ENCODE data around the gene BTNL8. TPM values are rescaled to one million over a fixed set of nuclear protein-coding genes. Genes with fewer than 3 reads are reported as not detected.
"Not testable (repeated sequence)": the region's sequence is repeated elsewhere in the genome, so short reads cannot be mapped to it uniquely, and the experiment has no call there.

The BTNL8 gene
- total RNA-seq, 2 donors from 2014 or later: not detected

DNA sequence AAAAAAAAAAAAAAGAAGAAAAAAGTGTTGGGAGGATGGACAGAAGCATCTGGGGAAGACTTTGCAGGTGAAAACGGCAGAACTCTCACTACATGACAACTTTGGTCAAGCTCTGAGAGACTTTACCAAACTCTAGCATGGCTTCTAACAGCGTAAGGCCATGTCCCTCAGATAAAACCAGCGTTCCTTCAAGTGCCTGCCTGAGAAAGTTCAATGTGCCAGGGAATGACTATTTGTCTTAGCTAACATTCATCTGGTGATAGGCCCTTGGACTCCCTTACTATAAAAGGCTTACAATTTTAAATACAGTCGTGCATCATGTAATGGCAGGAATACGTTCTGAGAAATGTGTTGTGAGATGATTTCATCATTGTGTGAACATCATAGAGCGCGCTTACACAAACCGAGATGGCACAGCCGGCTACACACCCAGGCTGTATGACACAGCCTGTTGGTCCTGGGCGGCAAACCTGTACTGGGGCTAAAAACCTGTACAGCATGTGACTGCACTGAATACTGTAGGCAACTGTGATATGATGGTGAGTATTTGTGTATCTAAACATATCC lies 23.0 kb upstream of the BTNL8 start:
- H3K4me1 ChIP-seq (ENCODE audit: control insufficient read depth, insufficient read depth, low read length): no peaks in the 10 kb centered on the region
- no peaks in the 10 kb centered on the region for H3K36me3 ChIP-seq (ENCODE audit: control insufficient read depth, insufficient read depth, low read length)
- TF ChIP-seq, protein P1, sequence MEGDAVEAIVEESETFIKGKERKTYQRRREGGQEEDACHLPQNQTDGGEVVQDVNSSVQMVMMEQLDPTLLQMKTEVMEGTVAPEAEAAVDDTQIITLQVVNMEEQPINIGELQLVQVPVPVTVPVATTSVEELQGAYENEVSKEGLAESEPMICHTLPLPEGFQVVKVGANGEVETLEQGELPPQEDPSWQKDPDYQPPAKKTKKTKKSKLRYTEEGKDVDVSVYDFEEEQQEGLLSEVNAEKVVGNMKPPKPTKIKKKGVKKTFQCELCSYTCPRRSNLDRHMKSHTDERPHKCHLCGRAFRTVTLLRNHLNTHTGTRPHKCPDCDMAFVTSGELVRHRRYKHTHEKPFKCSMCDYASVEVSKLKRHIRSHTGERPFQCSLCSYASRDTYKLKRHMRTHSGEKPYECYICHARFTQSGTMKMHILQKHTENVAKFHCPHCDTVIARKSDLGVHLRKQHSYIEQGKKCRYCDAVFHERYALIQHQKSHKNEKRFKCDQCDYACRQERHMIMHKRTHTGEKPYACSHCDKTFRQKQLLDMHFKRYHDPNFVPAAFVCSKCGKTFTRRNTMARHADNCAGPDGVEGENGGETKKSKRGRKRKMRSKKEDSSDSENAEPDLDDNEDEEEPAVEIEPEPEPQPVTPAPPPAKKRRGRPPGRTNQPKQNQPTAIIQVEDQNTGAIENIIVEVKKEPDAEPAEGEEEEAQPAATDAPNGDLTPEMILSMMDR (conservative IDR thresholded peaks at IDR 0.05): no peak
- peaks cover 15% of the 10 kb centered on the region for H3K27me3 Mint-ChIP-seq (ENCODE audit: insufficient read depth)
- no peaks in the 10 kb centered on the region for H3K36me3 Mint-ChIP-seq (ENCODE audit: low read depth)
- no peaks in the 10 kb centered on the region for H3K9me3 Mint-ChIP-seq
- H3K4me3 Mint-ChIP-seq: no peak overlapping the region
- H3K9me3 ChIP-seq (ENCODE audit: control insufficient read depth, low read length): no peaks in the 10 kb centered on the region
- no peak overlapping the region for H3K27ac Mint-ChIP-seq
- no peak overlapping the region for H3K9ac ChIP-seq (ENCODE audit: extremely low read depth, low read length, poor library complexity, severe bottlenecking)
- 78 to 85% methylated on average over 6 to 10 of the region's 10 CpGs for WGBS, 2 experiments (ENCODE audit: insufficient coverage in 1 of 2, insufficient read length in 1 of 2)
- DNase-seq: no peak
- H3K4me3 ChIP-seq (ENCODE audit: low read length): no peak overlapping the region
- H3K27ac ChIP-seq (ENCODE audit: low read depth, low read length): no peak overlapping the region
- H3K4me1 Mint-ChIP-seq: no peaks in the 10 kb centered on the region
- no peaks in the 10 kb centered on the region for H3K27me3 ChIP-seq (ENCODE audit: control insufficient read depth, insufficient read depth, low read length, poor library complexity, severe bottlenecking)

DNA sequence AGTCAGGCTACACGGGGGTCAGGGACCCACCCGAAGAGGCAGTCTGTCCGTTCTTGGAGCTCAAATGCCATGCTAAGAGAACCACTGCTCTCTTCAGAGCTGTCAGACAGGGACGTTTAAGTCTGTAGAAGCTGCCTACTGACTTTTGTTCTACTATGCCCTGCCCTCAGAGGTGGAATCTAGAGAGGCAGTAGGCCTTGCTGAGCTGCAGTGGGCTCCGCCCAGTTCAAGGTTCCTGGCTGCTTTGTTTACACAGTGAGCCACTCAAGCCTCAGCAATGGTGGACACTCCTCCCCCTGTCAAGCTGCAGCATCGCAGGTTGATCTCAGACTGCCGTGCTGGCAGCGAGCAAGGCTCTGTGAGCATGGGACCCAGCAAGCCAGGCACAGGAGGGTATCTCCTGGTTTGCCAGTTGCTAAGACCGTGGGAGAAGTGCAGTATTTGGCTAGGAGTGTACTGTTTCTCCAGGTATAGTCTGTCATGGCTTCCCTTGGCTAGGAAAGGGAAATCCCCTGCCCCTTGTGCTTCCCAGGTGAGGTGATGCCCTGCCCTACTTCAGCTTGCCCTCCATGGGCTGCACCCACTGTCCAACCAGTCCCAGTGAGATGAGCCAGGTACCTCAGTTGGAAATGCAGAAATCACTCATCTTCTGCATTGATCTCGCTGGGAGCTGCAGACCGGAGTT lies 13.0 kb upstream of the BTNL8 start:
- not testable (repeated sequence) for H3K9me3 ChIP-seq (ENCODE audit: control insufficient read depth, low read length); H3K4me3 Mint-ChIP-seq; H3K27me3 ChIP-seq (ENCODE audit: control insufficient read depth, insufficient read depth, low read length, poor library complexity, severe bottlenecking); H3K36me3 ChIP-seq (ENCODE audit: control insufficient read depth, insufficient read depth, low read length); H3K4me3 ChIP-seq (ENCODE audit: low read length); H3K9me3 Mint-ChIP-seq; H3K4me1 ChIP-seq (ENCODE audit: control insufficient read depth, insufficient read depth, low read length); H3K36me3 Mint-ChIP-seq (ENCODE audit: low read depth); H3K4me1 Mint-ChIP-seq; H3K27ac Mint-ChIP-seq; H3K27ac ChIP-seq (ENCODE audit: low read depth, low read length); H3K9ac ChIP-seq (ENCODE audit: extremely low read depth, low read length, poor library complexity, severe bottlenecking)
- peaks cover 43% of the 10 kb centered on the region for H3K27me3 Mint-ChIP-seq (ENCODE audit: insufficient read depth)
- DNase-seq: peak; percentile 84
- 65 to 69% methylated on average over 7 to 11 of the region's 11 CpGs for WGBS, 2 experiments (ENCODE audit: insufficient coverage in 1 of 2, insufficient read length in 1 of 2)

DNA sequence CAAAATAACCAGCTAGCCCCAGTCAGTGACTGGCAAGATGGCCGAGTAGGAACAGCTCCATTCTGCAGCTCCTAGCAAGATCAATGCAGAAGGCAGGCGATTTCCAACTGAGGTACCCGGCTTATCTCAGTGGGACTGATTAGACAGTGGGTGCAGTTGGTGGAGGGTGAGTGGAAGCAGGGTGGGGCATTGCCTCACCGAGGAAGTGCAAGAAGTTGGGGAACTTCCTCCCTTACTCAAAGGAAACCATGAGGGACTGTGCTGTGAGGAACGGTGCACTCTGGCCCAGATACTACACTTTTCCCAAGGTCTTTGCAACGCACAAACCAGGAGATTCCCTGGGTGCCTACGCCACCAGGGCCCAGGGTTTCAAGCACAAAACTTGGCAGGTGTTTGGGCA lies 9.6 kb upstream of the BTNL8 start:
- no peak overlapping the region for H3K4me3 Mint-ChIP-seq
- no peak overlapping the region for H3K27ac Mint-ChIP-seq
- peaks cover 42% of the 10 kb centered on the region for H3K27me3 Mint-ChIP-seq (ENCODE audit: insufficient read depth)

DNA sequence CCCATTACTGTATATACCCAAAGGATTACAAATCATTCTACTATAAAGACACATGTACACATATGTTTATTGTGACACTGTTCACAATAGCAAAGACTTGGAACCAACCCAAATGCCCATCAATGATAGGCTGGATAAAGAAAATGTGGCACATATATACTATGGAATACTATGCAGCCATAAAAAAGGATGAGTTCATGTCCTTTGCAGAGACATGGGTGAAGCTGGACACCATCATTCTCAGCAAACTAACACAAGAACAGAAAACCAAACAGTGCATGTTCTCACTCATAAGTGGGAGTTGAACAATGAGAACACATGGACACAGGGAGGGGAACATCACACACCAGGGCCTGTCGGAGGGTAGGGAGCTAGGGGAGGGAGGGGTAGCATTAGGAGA lies 3.6 kb upstream of the BTNL8 start:
- not testable (repeated sequence) for H3K27me3 ChIP-seq (ENCODE audit: control insufficient read depth, insufficient read depth, low read length, poor library complexity, severe bottlenecking); H3K9ac ChIP-seq (ENCODE audit: extremely low read depth, low read length, poor library complexity, severe bottlenecking); H3K27ac Mint-ChIP-seq; H3K36me3 Mint-ChIP-seq (ENCODE audit: low read depth); H3K4me1 ChIP-seq (ENCODE audit: control insufficient read depth, insufficient read depth, low read length); DNase-seq; H3K4me3 ChIP-seq (ENCODE audit: low read length); H3K4me3 Mint-ChIP-seq; H3K4me1 Mint-ChIP-seq; H3K27ac ChIP-seq (ENCODE audit: low read depth, low read length); H3K36me3 ChIP-seq (ENCODE audit: control insufficient read depth, insufficient read depth, low read length)
- peaks cover 16% of the 10 kb centered on the region for H3K9me3 Mint-ChIP-seq
- H3K9me3 ChIP-seq (ENCODE audit: control insufficient read depth, low read length): peaks cover 17% of the 10 kb centered on the region
- WGBS, 2 experiments (ENCODE audit: insufficient coverage in 1 of 2, insufficient read length in 1 of 2): 90% methylated on average over 1 of the region's 1 CpG; no CpG with 5 or more reads in 1 of the 2 experiments
- H3K27me3 Mint-ChIP-seq (ENCODE audit: insufficient read depth): peaks cover 45% of the 10 kb centered on the region

More for the DNA sequence above, 9.6 kb upstream of the BTNL8 start:
- peaks cover 8% of the 10 kb centered on the region for H3K9me3 ChIP-seq (ENCODE audit: control insufficient read depth, low read length)
- TF ChIP-seq, protein P1 (conservative IDR thresholded peaks at IDR 0.05): no peak
- no peak overlapping the region for H3K4me3 ChIP-seq (ENCODE audit: low read length)
- no peak overlapping the region for H3K27ac ChIP-seq (ENCODE audit: low read depth, low read length)
- no peak for DNase-seq
- no peaks in the 10 kb centered on the region for H3K36me3 ChIP-seq (ENCODE audit: control insufficient read depth, insufficient read depth, low read length)
- no peaks in the 10 kb centered on the region for H3K4me1 ChIP-seq (ENCODE audit: control insufficient read depth, insufficient read depth, low read length)
- no peaks in the 10 kb centered on the region for H3K27me3 ChIP-seq (ENCODE audit: control insufficient read depth, insufficient read depth, low read length, poor library complexity, severe bottlenecking)
- H3K36me3 Mint-ChIP-seq (ENCODE audit: low read depth): no peaks in the 10 kb centered on the region
- H3K9ac ChIP-seq (ENCODE audit: extremely low read depth, low read length, poor library complexity, severe bottlenecking): no peak overlapping the region
- WGBS, 2 experiments (ENCODE audit: insufficient coverage in 1 of 2, insufficient read length in 1 of 2): 74 to 84% methylated on average over 5 to 7 of the region's 7 CpGs
- H3K9me3 Mint-ChIP-seq: peaks cover 4% of the 10 kb centered on the region
- H3K4me1 Mint-ChIP-seq: peaks cover 2% of the 10 kb centered on the region
